HL-60/S4 (cell line): Measurements from ENCODE around the gene KPNA2.
"Not testable (repeated sequence)": the region's sequence is repeated elsewhere in the genome, so short reads cannot be mapped to it uniquely, and the experiment has no call there.

ENCODE experiments used
- in situ Hi-C: fragments of 300-500 bp; cut with MboI; formaldehyde crosslinking; loops from 2 replicates; pipeline ENCODE4 v1.14.3; 2022; ENCODE audit warnings: low sequenced_read_pairs

KPNA2 gene

DNA sequence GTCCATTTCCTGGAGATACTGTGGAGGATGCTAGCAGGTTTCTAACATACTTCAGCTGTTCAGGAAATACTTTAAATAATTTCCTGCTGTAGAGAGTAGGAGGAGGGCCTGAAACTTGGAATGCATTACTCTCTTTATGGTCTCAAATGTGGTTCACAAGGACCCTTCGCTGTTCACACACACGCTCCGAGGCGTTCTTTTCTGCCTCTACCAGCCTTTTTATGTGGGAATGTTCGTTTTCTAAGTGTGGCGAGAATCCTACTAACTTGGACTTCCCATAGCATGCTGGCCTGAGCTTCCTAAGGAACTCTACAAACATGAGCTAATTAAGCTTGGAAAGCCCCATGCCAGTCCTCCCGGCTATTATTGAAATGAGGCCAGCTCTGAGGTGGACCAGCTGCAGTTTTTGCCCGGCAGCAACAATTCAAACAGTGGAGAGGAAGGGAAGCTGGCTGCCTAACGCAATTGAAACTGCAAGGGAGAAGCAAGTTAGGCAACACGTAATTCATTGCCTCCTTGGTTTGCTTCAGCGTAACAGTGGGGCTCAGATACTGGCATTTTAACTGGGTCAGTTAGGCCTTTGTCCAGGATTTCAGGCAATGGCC, 18.9 kb downstream of the KPNA2 start:
- in situ Hi-C loops, result no loop called here

DNA sequence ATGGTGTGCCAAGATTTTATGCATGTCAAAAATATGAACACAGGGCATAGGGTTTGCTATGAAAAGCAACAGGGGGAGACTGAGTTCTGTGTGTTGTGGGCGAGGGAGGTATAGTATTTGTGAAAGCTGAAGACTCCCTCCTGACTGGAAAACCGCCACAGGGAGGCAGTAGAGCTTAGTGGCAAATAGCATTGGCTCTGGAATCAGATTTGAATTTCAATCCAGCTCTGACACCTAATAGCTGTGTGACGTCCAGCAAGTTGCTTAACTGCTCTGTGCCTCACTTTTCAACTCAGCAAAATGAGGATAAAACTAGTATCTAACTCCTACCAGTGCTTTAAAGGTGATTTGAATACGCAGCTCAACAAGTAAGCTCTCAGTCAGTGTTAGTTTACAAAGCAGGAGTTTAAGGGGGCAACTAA, 22.0 kb downstream of the KPNA2 start:
- in situ Hi-C loops, result no loop called here

DNA sequence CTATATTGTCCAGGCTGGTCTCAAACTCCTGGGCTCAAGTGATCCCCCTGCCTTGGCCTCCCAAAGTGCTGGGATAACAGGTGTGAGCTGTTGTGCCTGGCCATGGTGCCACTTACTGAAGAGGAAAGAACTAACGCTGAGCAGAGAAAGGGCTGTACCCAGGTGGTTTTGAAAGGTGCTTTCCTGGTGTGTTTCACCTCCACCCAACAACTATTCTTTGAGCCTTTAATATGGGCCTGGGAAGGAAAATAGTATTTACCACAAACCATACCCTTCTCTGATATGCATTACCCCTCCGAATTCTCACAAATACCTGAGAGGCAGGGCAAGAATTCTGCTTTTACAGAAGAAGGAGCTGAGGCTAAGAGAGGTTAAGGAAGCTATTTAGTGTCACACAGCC, 24.8 kb downstream of the KPNA2 start:
- in situ Hi-C loops, result no loop called here

DNA sequence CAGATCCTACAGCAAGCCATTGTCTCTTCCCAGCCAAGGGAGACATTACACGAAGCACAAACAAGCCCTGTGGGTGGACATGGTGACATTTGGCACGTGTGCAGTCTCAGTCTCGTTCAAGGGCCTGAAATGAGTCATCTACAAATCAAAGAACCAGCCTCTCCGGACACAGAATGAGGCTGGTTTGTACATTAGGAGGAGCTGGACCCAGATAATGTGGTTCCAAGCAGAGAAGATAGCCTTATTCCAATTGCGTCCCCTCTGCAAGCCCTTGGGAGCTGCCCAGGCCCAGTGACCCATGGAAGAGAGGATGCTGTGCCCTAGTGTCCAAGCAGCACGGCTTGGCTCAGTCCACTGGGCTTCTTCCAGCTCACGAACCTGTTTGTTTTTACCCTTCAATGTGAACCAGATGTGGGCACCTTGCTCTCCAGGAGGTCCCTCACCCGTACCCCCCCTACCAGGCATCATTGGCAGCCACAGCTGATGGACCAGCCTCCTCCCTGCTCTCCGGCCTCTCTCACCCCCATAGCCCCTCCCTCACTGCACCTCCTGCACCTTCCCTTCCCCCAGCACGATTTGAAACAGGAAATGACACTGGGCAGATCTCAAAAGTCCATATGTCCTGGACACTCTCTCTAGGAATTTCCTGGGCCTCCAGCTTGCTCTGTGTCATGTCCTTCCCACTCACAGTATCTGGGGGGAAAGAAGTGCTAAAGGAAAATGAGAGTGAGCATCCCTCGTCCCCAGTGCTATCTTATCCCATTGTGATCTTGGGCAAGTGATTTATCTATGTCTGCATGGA, 26.2 kb downstream of the KPNA2 start:
- in situ Hi-C loops, result no loop called here

DNA sequence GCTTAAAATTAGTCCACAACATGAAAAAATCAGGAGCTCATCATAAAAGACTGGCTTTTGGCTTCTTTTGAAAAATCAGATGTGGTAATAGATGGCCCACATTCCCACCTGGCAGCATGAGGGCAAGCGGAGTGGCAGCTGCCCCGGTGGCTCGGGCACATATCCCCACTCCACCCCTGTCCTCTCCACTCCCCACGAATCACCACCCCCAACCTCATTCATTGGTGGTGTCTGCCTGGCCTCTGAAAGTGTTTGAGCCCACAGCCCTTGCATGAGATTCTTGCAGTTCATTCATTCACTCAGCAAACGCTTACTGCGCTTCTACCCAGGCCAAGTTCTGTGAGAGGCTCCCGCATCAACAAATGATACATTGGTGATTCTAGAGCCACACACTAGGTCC, 29.8 kb downstream of the KPNA2 start:
- in situ Hi-C loops, result not testable (repeated sequence)

DNA sequence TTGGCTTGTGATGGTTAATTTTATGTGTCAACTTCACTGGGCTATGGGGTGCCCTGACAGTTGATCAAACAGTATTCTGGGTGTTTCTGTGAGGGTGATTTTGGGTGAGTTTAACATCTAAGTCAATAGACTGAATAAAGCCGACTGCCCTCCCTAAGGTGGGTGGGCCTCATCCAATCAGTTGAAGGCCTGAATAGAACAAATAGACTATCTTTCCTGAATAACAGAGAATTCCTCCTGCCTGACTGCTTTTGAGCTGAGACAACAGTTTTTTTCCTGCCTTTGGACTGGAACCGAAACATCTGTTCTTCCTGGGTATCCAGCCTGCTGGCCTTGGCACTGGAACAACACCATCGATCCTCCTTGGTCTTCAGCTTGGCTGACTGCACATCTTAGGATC, 33.0 kb downstream of the KPNA2 start:
- in situ Hi-C loops, result not testable (repeated sequence)

DNA sequence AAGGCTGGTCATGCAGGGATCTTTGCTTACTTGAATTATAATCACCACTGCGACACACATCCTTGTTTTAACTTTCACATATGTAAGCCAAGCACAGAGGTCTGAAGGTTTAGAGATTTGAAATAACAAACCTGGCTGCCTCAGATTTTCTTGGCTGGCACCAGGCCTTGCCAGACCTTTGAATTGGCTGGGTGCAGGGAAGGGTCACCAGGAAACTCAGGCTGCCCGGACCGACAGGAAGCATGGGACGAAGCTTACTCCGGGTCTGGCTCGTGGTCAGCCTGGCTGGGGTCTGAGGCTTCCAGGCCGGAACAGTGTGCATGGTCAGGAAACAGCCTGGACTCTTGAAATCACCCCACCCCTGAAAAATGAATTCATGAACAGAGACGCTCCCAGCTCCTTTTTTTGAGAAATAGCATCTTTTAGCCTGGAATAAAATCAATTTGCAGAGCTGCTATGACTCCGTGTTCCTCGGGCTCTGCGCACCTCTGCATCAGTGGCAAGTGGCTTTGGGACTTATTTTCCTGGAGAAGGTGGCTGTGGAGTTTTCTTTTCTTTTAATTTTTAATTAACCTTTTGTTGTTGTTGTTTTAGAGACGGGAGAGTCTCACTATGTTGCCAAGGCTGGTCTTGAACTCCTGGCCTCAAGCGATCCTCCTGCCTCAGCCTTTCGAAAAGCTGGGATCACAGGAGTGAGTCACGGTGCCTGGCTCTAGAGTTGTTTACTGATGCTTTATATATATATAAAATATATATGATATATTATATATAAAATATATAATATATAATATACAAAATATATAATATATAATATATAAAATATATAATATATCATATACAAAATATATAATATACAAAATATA, 35.3 kb downstream of the KPNA2 start:
- in situ Hi-C loops, result not testable (repeated sequence)

DNA sequence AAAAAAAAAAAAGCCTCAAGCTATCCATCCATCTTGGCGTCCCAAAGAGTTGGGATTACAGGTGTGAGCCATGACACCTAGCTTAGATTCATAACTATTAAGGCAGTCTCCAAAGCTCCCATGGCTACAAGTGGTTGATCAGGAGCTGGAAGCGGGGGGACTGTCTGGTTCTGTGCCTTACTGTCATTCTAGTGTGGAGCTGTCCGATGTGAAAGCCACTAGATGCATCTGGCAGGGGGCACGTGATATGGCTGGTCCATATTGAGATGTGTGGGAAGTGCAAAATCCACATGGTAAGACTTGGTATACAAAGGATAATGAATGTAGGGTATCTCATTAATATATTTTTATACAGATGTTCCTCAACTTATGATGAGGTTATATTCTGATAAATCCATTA, 38.7 kb downstream of the KPNA2 start:
- in situ Hi-C loops, result no loop called here

DNA sequence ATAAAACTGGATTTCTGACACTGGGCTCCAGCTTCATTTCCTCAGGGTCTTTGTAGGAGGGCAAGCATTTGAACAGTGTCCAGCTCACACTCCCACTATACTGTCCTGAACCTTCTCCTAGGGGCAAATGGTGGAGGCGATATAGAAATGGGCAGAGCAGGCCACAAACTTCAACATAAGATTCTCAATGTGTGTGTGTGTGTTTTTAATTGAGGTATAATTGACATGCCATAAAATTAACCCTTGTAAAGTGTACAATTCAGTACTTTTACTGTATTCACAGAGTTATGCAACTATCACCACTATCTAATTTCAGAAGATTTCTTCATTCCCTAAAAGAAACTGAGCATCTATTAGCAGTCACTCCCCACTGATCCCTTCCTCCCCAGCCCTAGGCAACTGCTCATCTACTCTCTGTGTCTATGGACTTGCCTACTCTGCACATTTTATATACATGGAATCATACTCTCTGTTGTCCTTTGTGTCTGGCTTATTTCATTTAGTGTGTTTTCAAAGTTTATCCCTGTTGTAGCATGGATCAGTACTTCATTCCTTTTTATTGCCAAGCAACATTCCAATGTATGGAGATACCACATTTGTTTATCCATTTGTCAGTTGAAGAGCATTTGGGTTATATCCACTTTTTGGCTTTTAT, 40.5 kb downstream of the KPNA2 start:
- in situ Hi-C loops, result not testable (repeated sequence)

DNA sequence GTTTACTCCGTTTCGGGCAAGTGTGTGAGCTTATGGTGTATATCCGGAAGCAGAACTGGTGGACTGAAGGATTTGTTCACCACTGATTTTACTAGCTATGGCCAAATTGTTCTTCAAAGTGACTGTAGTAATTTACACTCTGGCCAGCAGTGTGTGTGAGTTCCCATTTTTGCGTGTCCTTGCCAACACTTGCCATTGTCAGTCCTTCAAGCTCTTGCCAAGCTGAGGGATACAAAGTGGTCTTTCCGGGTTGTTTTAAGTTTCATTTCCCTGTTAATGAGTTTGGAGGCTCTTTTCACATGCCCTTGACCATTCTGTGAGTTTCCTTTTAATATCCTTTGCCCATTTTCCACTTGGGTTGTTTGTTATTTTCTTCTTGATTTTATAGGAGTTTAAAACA, 42.0 kb downstream of the KPNA2 start:
- in situ Hi-C loops, result not testable (repeated sequence)

DNA sequence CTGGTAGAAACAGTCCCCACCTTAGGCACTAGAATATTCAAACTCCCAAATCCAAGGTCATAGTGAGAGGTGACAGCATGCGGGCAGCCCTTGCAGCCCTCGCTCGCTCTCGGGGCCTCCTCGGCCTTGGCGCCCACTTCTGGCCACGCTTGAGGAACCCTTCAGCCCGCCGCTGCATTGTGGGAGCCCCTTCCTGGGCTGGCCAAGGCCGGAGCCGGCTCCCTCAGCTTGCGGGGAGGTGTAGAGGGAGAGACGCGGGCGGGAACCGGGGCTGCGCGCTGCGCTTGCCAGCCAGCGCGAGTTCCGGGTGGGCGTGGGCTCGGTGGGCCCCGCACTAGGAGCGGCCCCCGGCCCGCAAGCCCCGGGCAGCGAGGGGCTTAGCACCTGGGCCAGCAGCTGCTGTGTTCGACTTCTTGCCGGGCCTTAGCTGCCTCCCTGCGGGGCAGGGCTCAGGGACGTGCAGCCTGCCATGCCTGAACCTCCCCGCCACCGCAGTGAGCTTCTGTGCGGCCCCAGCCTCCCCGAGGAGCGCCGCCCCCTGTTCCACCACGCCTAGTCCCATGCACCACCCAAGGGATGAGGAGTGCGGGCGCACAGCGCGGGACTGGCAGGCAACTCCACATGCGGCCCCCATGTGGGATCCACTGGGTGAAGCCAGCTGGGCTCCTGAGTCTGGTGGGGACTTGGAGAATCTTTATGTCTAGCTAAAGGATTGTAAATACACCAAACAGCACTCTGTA, 45.0 kb downstream of the KPNA2 start:
- in situ Hi-C loops, result no loop called here

DNA sequence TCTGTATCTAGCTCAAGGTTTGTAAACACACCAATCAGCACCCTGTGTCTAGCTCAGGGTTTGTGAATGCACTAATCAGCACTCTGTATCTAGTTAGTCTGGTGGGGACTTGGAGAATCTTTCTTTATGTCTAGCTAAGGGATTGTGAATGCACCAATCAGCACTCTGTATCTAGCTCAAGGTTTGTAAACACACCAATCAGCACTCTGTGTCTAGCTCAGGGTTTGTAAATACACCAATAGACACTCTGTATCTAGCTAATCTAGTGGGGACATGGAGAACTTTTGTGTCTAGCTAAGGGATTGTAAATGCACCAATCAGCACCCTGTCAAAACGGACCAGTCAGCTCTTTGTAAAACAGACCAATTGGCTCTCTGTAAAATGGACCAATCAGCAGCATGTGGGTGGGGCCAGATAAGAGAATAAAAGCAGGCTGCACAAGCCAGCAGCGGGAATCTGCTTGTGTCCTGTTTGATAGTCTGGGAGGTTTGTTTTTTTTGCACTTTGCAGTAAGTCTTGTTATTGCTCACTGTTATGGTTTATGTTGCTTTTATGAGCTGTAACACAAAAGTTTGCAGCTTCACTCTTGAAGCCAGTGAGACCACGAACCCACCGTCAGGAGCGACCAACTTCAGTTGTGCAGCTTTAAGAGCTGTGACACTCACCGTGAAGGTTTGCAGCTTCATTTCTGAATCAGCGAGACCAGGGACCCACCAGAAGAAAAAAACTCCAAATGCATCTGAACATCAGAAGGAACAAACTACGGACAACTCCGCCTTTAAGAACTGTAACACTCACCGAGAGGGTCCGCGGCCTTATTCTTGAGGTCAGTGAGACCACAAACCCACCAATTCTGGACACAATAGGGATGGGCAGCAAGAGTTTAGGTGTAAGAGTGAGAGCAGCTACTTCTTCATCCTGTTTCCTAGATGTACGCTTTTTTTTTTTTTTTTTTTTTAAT, 46.0 kb downstream of the KPNA2 start:
- in situ Hi-C loops, result not testable (repeated sequence)

DNA sequence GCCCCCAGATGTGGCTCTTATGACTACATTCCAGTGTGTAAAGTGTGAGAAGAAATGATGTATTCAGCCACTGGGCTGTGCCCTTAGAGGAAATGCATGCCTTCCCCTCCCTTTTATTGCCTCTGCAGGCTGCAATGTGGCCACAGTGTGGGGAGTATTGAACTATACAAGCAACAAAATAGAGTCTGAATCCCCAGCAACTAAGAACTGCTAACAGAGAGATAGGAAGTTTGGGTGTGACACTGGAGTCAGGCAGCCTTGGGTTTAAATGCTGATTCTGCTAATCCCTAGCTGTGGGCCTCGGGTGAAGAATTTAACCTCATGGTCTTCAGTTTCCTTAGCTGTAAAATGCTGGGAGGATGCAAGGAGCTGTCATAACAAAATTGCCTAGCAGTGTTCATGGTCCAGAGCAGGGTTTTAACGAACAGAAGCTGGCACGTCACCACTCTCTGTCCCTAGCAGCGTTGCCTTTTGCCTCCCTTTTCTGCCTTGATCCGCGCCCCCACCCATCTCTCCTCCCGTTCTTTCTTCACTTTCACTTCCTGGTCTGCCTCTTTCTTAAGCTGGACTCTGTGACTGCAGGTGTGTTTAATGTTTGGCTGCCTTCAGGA, 50.3 kb downstream of the KPNA2 start:
- in situ Hi-C loops, result no loop called here

DNA sequence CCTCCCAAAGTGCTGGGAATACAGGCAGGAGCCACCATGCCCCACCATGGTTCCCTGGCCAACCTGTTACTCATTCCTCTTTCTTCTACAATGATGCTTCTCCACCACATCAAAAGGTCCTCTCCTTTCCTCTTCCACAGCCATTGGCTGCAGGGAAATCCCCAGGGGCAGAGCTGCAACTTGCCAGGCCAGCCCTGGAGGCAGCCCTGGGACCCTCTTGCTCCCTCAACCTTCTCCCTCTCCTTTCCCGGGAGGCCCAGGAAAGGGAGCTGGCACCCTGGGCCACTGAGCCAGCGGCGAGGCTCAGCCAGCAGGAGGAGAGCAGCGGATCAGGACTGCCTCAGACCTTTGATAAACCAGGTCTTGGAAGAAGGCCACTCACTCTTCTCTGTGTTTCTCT, 51.1 kb downstream of the KPNA2 start:
- in situ Hi-C loops, result not testable (repeated sequence)

DNA sequence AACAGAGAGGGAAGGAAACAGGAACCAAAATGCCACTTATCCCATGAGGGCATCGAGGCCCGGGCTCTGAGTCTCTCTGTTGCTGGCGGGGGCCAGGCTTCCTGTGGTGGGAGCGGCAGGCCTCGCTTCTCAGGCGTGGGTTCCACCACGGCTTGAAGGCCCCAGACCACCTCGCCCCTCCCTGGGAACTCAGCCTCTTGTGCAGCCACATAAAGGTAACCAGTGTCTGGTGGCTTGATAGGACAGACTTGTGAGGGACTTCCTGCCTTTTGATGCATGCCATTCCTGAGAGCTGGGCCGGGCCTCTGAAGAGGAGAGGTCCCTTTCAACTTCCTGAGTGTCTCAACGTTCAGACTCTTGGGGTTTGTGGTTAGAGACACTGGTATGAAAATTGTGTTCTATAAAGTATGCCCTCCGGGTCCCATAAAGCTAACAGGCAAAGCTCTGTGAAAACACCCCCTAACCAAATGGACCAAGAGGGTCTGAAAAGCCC, 51.6 kb downstream of the KPNA2 start:
- in situ Hi-C loops, result not testable (repeated sequence)

DNA sequence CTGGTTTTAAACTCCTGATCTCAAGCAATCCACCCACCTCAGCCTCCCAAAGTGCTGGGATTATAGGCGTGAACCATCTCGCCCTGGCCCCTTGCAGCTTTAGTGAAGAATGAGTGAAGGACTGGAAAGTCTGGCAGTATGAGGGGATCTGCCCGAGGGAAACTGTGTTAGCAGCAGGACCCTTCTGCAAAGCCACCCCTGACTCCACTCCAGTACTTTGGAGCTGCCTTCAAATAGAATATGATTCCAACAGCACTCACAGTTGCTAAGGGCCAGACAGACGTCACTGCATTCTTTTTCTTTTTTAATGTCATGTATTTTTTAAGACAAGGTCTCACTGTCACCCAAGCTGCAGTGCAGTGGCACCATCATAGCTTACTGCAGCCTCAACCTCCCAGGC, 52.3 kb downstream of the KPNA2 start:
- in situ Hi-C loops, result no loop called here

DNA sequence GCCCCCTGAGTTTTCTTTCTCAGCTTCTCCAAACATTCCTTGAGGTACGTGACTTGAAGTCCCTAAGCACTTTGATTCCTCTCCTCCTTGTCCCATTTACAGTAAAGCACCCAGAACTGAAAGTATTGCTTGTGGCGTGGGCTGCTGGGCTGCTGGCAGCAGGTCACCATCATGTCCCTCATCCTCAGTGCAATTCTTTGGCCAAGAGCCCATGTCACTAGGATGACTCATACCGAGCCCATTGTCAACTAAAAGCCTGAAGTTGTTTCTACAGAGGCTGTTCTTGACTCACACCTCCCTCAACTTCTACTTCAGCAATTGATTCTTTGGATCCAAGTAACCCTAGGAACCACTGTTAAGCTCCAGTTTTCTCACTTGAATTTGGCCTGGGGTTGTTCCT, 54.3 kb downstream of the KPNA2 start:
- in situ Hi-C loops, result no loop called here

DNA sequence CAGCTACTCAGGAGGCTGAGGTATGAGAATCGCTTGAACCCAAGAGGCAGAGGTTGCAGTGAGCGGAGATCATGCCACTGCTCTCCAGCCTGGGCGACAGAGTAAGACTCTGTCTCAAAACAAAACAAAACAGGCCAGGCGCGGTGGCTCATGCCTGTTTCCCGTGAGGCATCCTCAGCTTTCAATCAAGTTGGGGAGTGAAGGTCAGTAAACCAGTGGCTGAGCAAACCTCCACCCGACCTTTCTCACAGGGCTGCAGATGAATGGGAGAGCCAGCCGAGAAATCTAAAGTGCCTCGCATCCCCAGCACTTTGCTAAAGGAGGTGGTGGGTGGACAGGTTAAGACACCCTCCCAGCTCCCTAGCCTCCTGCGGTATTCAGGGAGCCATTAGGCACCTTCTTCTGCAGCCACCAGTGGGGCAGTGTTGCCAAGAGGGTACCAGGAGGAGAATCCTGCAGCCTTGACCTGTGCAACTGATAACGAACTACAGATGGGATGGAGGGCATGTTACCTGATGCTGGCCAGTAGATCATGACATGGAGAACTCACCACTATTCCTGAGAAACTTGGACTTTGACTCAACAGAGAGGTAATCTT, 59.0 kb downstream of the KPNA2 start:
- in situ Hi-C loops, result no loop called here
